Measurements from ENCODE around the gene SDHA. TPM values are rescaled to one million over a fixed set of nuclear protein-coding genes. Genes with fewer than 3 reads are reported as not detected.
"Not testable (repeated sequence)": the region's sequence is repeated elsewhere in the genome, so short reads cannot be mapped to it uniquely, and the experiment has no call there.

The SDHA gene
- total and polyA plus RNA-seq, 2 of the 8 experiments (the other 6 are each of a cell fraction or from before 2014, with no cell fraction given): 59.7 to 87.3 TPM

DNA sequence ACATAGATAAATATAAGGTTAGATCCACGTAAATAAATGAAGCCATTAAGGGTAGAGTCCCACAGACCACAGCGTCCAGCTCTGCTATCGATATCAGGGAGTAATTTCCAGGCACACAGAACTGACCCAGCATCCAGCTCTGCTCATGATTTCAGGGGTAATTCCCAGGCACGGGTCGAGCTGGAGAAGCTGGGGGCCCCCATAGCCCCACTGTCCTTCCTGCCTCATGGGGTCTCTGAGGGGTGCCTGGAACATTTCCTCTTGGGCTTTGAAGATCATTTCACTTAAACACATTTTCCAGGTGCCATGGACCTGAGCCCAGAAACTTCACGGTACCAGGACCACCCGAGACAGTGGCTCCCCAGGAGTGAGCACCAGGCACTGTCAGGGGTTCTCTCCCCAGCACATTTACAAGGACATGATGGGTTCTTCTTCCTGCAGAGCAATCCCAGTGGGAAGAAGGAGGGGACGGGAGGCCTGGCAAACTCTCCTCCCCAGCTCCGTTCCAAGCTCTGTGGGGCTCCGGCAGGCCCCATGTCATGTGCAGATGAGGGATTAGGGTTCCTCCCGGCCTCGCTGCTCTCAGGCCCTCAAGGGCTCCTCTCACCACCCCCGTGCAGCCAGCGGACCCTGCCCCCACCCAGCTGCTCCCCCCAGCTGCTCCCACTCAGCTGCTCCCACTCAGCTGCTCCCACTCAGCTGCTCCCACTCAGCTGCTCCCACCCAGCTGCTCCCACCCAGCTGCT, 80.0 kb downstream of the SDHA start:
- H2AK5ac ChIP-seq (ENCODE audit: low read depth, low read length); H3K23ac ChIP-seq (ENCODE audit: insufficient read length); H2BK15ac ChIP-seq (ENCODE audit: low read length); H2AFZ ChIP-seq (ENCODE audit: low read length); H3K4ac ChIP-seq (replicated peaks; ENCODE audit: insufficient read length, low read depth, low read length); H3K36me3 ChIP-seq (ENCODE audit: control insufficient read depth in 2 of 4, insufficient read depth in 4 of 4, low read length in 3 of 4); H3K9me3 ChIP-seq (ENCODE audit: insufficient read depth in 2 of 2, low read depth in 1 of 2, low read length in 1 of 2); H2BK5ac ChIP-seq (ENCODE audit: low read depth, low read length); H4K91ac ChIP-seq (replicated peaks; ENCODE audit: insufficient read length, low read length); H4K5ac ChIP-seq (ENCODE audit: insufficient read length, low read depth, low read length); H3K56ac ChIP-seq (replicated peaks; ENCODE audit: insufficient read length, low read depth, low read length); H2BK12ac ChIP-seq (ENCODE audit: low read depth, low read length); H3K27ac ChIP-seq (ENCODE audit: low read depth, low read length); H3K27me3 ChIP-seq (replicated peaks in 1 of 4; ENCODE audit: control insufficient read depth in 3 of 4, extremely low read depth in 1 of 4, insufficient read depth in 3 of 4, low read length in 3 of 4); H3K18ac ChIP-seq (ENCODE audit: extremely low read depth, low read length); H2BK20ac ChIP-seq (ENCODE audit: low read length); POLR2A ChIA-PET (ENCODE audit: partially characterized antibody); H2BK120ac ChIP-seq (replicated peaks; ENCODE audit: low read depth, low read length); H3K9ac ChIP-seq (replicated peaks in 1 of 4; ENCODE audit: extremely low read depth in 1 of 4, low read depth in 3 of 4, low read length in 3 of 4); H3K14ac ChIP-seq (ENCODE audit: insufficient read length); H3K23me2 ChIP-seq (ENCODE audit: low read depth, low read length); H3K79me2 ChIP-seq (ENCODE audit: control insufficient read depth in 1 of 2, insufficient read depth in 2 of 2, low read length in 2 of 2); FAIRE-seq; H3K79me1 ChIP-seq (ENCODE audit: low read depth, low read length); H4K8ac ChIP-seq (ENCODE audit: extremely low read depth, insufficient read depth, low read length); DNase-seq (ENCODE audit: low read depth in 1 of 2, low spot score in 2 of 2); H4K20me1 ChIP-seq (replicated peaks in 1 of 2; ENCODE audit: control insufficient read depth in 1 of 2, insufficient read depth in 2 of 2, low read length in 2 of 2): not testable (repeated sequence)
- Histone ChIP-seq H3K4me2 (ENCODE audit: insufficient read depth in 1 of 2, low read depth in 2 of 2, low read length in 2 of 2) (peak overlapping the region in 1 of 2 experiments; percentile 28; a peak in 3 of 4 replicates), H3K4me3 (ENCODE audit: extremely low read depth in 1 of 4, insufficient read depth in 2 of 4, low read depth in 3 of 4, low read length in 4 of 4) (0 out of 8 replicates have a peak overlapping the region, but pooled peaks of 1 of the 4 experiments have one; percentile 27), H3K4me1 (replicated peaks in 1 of 4; ENCODE audit: control insufficient read depth in 3 of 4, insufficient read depth in 4 of 4, low read length in 3 of 4) (peaks cover 0 to 16% (median 8%) of the 10 kb centered on the region in 4 experiments; a peak in 4 of 7 replicates)
- CTCF ChIA-PET (ENCODE audit: partially characterized antibody): interaction anchor here (0.6 to 1.6 kb wide), 2 partner anchors 12 to 13 kb away, joined by 3 to 6 read pairs; no protein-coding TSS in a partner anchor
- WGBS, 2 experiments (ENCODE audit: extremely low coverage in 1 of 2, insufficient coverage in 1 of 2, insufficient read length in 1 of 2, insufficient replicate concordance in 2 of 2, low coverage in 1 of 2, low lambda C conversion rate in 2 of 2, missing lambda C conversion rate in 1 of 2): 70% methylated on average over 8 of the region's 14 CpGs; no CpG with 5 or more reads in 1 of the 2 experiments
